Hepatocyte (in vitro differentiated cells): Measurements from ENCODE around the gene MYO3B. TPM values are rescaled to one million over a fixed set of nuclear protein-coding genes. Genes with fewer than 3 reads are reported as not detected.
"Not testable (repeated sequence)": the region's sequence is repeated elsewhere in the genome, so short reads cannot be mapped to it uniquely, and the experiment has no call there.

ENCODE experiments used
- DNase-seq: peaks from one replicate; pipeline ENCODE4 v3.0.0-alpha.2; 2016; ENCODE audit warnings: low spot score
- H2AFZ ChIP-seq: fragments of 200-600 bp; sonication (generic); 2 replicates; pipeline ENCODE4 v1.6.0; 2016; ENCODE audit warnings: antibody characterized with exemption, mild to moderate bottlenecking
- H3K27ac ChIP-seq: fragments of 200-600 bp; sonication (generic); 2 replicates; pipeline ENCODE4 v1.5.1; 2016; ENCODE audit warnings: mild to moderate bottlenecking
- H3K27me3 ChIP-seq: fragments of 200-600 bp; sonication (generic); 2 replicates; pipeline ENCODE4 v1.6.1; 2016
- H3K36me3 ChIP-seq: fragments of 200-600 bp; sonication (generic); replicated peaks from 2 replicates; pipeline ENCODE4 v1.5.1; 2016; ENCODE audit warnings: low read depth; ENCODE audit not compliant: insufficient read depth
- H3K4me1 ChIP-seq: fragments of 200-600 bp; sonication (generic); 2 replicates; pipeline ENCODE4 v1.5.1; 2016; ENCODE audit warnings: mild to moderate bottlenecking, moderate library complexity; ENCODE audit not compliant: insufficient read depth
- H3K4me2 ChIP-seq: fragments of 200-600 bp; sonication (generic); 2 replicates; pipeline ENCODE4 v1.6.0; 2016
- H3K4me3 ChIP-seq: fragments of 200-600 bp; sonication (generic); 2 replicates; pipeline ENCODE4 v1.5.1; 2016; ENCODE audit warnings: mild to moderate bottlenecking
- H3K79me2 ChIP-seq: fragments of 200-600 bp; sonication (generic); 2 replicates; pipeline ENCODE4 v1.6.0; 2017; ENCODE audit warnings: mild to moderate bottlenecking
- H3K9me2 ChIP-seq: fragments of 200-600 bp; sonication (generic); replicated peaks from 2 replicates; pipeline ENCODE4 v1.6.0; 2017; ENCODE audit warnings: mild to moderate bottlenecking; ENCODE audit not compliant: insufficient read depth
- H3K9me3 ChIP-seq: fragments of 200-600 bp; sonication (generic); 2 replicates; pipeline ENCODE4 v1.5.1; 2016; ENCODE audit warnings: low read depth, mild to moderate bottlenecking
- H4K20me1 ChIP-seq: fragments of 200-600 bp; sonication (generic); 2 replicates; pipeline ENCODE4 v1.6.0; 2016; ENCODE audit warnings: mild to moderate bottlenecking; ENCODE audit not compliant: insufficient read depth, poor library complexity, severe bottlenecking
- CTCF ChIP-seq: fragments of 200-600 bp; sonication (generic); IDR thresholded peaks from 2 replicates; pipeline ENCODE4 v1.5.1; 2016; ENCODE audit warnings: antibody characterized with exemption, mild to moderate bottlenecking; ENCODE audit not compliant: poor library complexity
- EZH2 ChIP-seq: fragments of 200-600 bp; sonication (generic); IDR thresholded peaks from 2 replicates; pipeline ENCODE4 v1.6.1; 2016; ENCODE audit warnings: antibody characterized with exemption, mild to moderate bottlenecking, borderline replicate concordance
- EZH2phosphoT487 ChIP-seq: fragments of 200-600 bp; sonication (generic); IDR thresholded peaks from one replicate; pipeline ENCODE4 v1.6.1; 2018; ENCODE audit warnings: antibody characterized with exemption, mild to moderate bottlenecking, low read depth, moderate library complexity; ENCODE audit not compliant: unreplicated experiment, severe bottlenecking
- WGBS: methylation state at CpG from one replicate; pipeline ENCODE4 v1.1.6; 2016; ENCODE audit warnings: low lambda C conversion rate; ENCODE audit errors: missing lambda C conversion rate; 5-methylcytosine and 5-hydroxymethylcytosine counted together
- polyA plus RNA-seq: library from polyadenylated mRNA; unstranded; fragments of >200 nt; fragmentation: Nextera tagmentation; extraction: Ambion mirVana; gene quantifications from 2 replicates; pipeline ENCODE4 v1.2.1, GENCODE V29; 2016
- total RNA-seq: library from RNA; depleted of rRNA; stranded (reverse); fragments of >200 nt; gene quantifications from 2 replicates; pipeline ENCODE4 v1.2.3, GENCODE V29; 2014

Gene MYO3B
- total and polyA plus RNA-seq, 2 experiments from 2014 or later: 0.63 to 1.1 TPM

DNA sequence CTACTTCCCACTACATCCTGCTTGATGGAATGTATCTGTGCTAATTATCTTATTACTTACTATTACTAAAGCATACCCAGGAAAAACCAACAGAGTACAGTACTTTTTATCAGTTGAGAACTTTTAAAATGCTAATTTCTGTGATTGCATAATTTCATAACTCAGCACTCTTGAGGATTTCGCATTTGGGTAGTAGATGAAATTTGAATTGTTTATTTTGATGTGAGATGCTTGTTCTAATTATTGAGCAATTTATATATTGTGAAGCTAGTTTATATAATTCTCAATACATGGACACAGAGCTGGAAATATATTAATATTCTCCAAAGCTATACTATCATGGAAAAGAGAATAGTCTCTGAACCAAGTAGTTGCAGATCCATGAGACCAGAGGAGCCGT lies 432.7 kb downstream of the MYO3B start:
- Histone ChIP-seq H3K27ac (no peak overlapping the region), H3K4me2 (no peak overlapping the region), H4K20me1 (no peaks in the 10 kb centered on the region), H3K4me3 (no peak overlapping the region), H3K79me2 (no peaks in the 10 kb centered on the region), H3K9me3 (no peaks in the 10 kb centered on the region), H2AFZ (no peak overlapping the region), H3K36me3 (no peaks in the 10 kb centered on the region), H3K4me1 (no peaks in the 10 kb centered on the region), H3K27me3 (no peaks in the 10 kb centered on the region), H3K9me2 (no peaks in the 10 kb centered on the region)
- 82% methylated on average over 2 of the region's 2 CpGs for WGBS
- no peak for DNase-seq
- TF ChIP-seq CTCF (no peak), EZH2 (no peak), EZH2phosphoT487 (no peak)

DNA sequence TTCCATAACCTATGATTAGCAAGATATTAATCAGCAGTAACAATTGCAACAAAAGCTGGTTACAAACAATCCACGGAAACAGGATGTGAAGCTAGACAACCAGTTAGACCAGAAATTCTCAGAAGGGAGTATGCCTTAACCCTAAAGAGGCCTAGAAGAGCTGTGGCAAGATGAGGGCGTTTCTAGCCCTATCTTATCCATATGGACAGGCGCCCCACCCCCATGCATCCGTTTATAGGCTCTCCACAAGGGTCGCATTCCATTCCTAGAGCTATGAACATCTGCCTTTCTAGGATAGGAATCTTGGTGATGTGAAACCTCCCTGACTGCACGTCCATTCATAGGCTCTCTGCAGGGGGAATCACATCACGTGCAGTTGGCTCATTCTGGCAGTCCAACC lies 441.0 kb downstream of the MYO3B start:
- WGBS: 89% methylated on average over 5 of the region's 7 CpGs
- H4K20me1 ChIP-seq, H3K36me3 ChIP-seq, H3K4me3 ChIP-seq, H3K9me2 ChIP-seq, H3K4me2 ChIP-seq, H3K9me3 ChIP-seq, H3K79me2 ChIP-seq, H3K27me3 ChIP-seq, DNase-seq, H3K4me1 ChIP-seq, H3K27ac ChIP-seq, H2AFZ ChIP-seq: not testable (repeated sequence)

DNA sequence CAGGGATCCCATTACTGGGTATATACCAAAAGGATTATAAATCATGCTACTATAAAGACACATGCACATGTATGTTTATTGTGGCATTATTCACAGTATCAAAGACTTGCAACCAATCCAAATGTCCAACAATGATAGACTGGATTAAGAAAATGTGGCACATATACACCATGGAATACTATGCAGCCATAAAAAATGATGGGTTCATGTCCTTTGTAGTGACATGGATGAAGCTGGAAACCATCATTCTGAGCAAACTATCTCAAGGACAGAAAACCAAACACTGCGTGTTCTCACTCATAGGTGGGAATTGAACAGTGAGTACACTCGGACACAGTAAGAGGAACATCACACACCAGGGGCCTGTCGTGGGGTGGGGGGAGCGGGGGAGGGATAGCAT lies 457.1 kb downstream of the MYO3B start:
- not testable (repeated sequence) for H3K4me2 ChIP-seq, H3K27ac ChIP-seq, H3K9me3 ChIP-seq, H2AFZ ChIP-seq, H3K27me3 ChIP-seq, H3K4me1 ChIP-seq, DNase-seq, H3K9me2 ChIP-seq, H3K4me3 ChIP-seq, H4K20me1 ChIP-seq, H3K79me2 ChIP-seq, H3K36me3 ChIP-seq
- 93% methylated on average over 4 of the region's 4 CpGs for WGBS

DNA sequence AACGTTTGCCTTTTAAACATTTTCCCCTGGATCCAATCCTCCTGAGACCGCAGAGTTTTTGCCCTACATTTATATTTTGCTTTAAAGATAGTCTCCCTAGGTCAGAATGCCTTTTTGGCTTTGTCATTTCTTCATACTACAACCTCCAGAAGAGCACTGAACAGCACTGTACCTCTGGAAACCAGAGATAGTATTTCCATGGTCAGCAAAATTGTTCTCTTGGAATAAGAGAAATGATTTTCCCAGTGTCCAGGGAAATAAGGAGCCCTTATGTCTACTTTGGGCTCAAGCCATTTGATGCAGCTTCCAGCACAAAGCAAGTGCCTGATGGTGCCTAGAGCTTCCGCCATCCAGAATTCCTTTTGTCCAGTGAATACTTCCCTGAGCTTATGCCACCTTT lies 461.7 kb downstream of the MYO3B start:
- H3K4me1 ChIP-seq: no peaks in the 10 kb centered on the region
- H3K79me2 ChIP-seq: no peaks in the 10 kb centered on the region
- 93% methylated on average over 3 of the region's 3 CpGs for WGBS
- no peak overlapping the region for H3K4me2 ChIP-seq
- no peaks in the 10 kb centered on the region for H3K9me3 ChIP-seq
- no peak overlapping the region for H3K27ac ChIP-seq
- no peak overlapping the region for H3K4me3 ChIP-seq
- H3K36me3 ChIP-seq: no peaks in the 10 kb centered on the region
- no peaks in the 10 kb centered on the region for H4K20me1 ChIP-seq
- no peak for DNase-seq
- TF ChIP-seq EZH2phosphoT487 (no peak), EZH2 (no peak), CTCF (no peak)
- H2AFZ ChIP-seq: no peak overlapping the region
- H3K27me3 ChIP-seq: no peaks in the 10 kb centered on the region
- no peaks in the 10 kb centered on the region for H3K9me2 ChIP-seq

GRCh38 chr2:170641961-170642360 lies 464.0 kb downstream of the MYO3B start:
- WGBS: 94% methylated on average over 4 of the region's 4 CpGs
- Histone ChIP-seq H4K20me1 (no peaks in the 10 kb centered on the region), H3K9me3 (no peaks in the 10 kb centered on the region), H3K4me1 (no peaks in the 10 kb centered on the region), H3K4me2 (no peak overlapping the region), H3K79me2 (no peaks in the 10 kb centered on the region), H3K9me2 (no peaks in the 10 kb centered on the region), H3K27me3 (no peaks in the 10 kb centered on the region), H3K4me3 (no peak overlapping the region), H2AFZ (no peak overlapping the region), H3K36me3 (no peaks in the 10 kb centered on the region), H3K27ac (no peak overlapping the region)
- TF ChIP-seq EZH2phosphoT487 (no peak), CTCF (no peak), EZH2 (no peak)
- no peak for DNase-seq
